HCT116 (cell line): ENCODE data around the gene HYI. TPM values are rescaled to one million over a fixed set of nuclear protein-coding genes. Genes with fewer than 3 reads are reported as not detected.

Source experiments
- ATAC-seq: fragments of 200-7000 bp; cut with Tn5 transposase; 2 replicates; pipeline ENCODE4 v1.9.1; 2020; ENCODE audit warnings: mild to moderate bottlenecking, moderate library complexity
- BruUV-seq: library from RNA; stranded (reverse); fragments of 400-500 nt; replicated peaks from 2 replicates; lab custom pipeline; 2021; lab: Mats Ljungman, UMichigan
- CTCF ChIA-PET: fragments of 300-600 bp; sonication (Branson Sonifier 250); formaldehyde crosslinking; loops from one replicate; lab custom pipeline; 2021; ENCODE audit warnings: antibody characterized with exemption; lab: Charles Lee
- POLR2A ChIA-PET: fragments of 300-600, 350-600 bp; sonication (Branson Sonifier 250); formaldehyde crosslinking; loops from one replicate; lab custom pipeline; 2021; ENCODE audit warnings: antibody characterized with exemption; lab: Charles Lee
- RAD21 ChIA-PET, 2 experiments: fragments of 300-600 bp; sonication (Branson Sonifier 250); formaldehyde crosslinking; loops; one replicate each; lab custom pipeline; 2023; ENCODE audit warnings: low total read pairs in 2 of 2; ENCODE audit not compliant: uncharacterized antibody in 2 of 2, unreplicated experiment in 2 of 2, low non-redundant PET in 1 of 2; lab: Charles Lee
- DNase-seq: peaks from one replicate; pipeline ENCODE4 v3.0.0-alpha.2; 2010; ENCODE audit warnings: low read depth, low spot score
- H2AFZ ChIP-seq: fragments of 200-600 bp; shearing (Covaris generic), sonication (generic); 2 replicates; pipeline ENCODE4 v1.6.1; 2017; ENCODE audit warnings: low read depth, mixed run types, mixed read lengths, antibody characterized with exemption, low read length; ENCODE audit not compliant: poor library complexity, severe bottlenecking
- H3K27ac ChIP-seq: 2 replicates; pipeline ENCODE4 v1.5.1; 2012; ENCODE audit warnings: low read depth, low read length
- H3K27me3 ChIP-seq: fragments of 200-600 bp; sonication (generic); 2 replicates; pipeline ENCODE4 v1.6.1; 2016; ENCODE audit warnings: mixed run types, low read length, mixed read lengths; ENCODE audit not compliant: insufficient read depth
- H3K36me3 ChIP-seq, 2 experiments: fragments of 200-500 bp in 1 of 2; fragments of 200-600 bp in 1 of 2; sonication (Bioruptor generic) in 1 of 2; sonication (generic) in 1 of 2; 2 replicates each; pipeline versions ENCODE4 v1.5.1 to v1.6.1; 2014 to 2016; ENCODE audit warnings: low read length in 2 of 2, inconsistent platforms in 1 of 2, mixed read lengths in 1 of 2, mixed run types in 1 of 2; ENCODE audit not compliant: insufficient read depth in 2 of 2, control insufficient read depth in 1 of 2
- H3K4me1 ChIP-seq, 2 experiments: fragments of 200-600 bp in 1 of 2; sonication (generic) in 1 of 2; 2 replicates each; pipeline versions ENCODE4 v1.5.1 to v1.6.1; 2012 to 2017; ENCODE audit warnings: low read length in 2 of 2, inconsistent platforms in 1 of 2, mild to moderate bottlenecking in 1 of 2, mixed read lengths in 1 of 2, mixed run types in 1 of 2, moderate library complexity in 1 of 2; ENCODE audit not compliant: insufficient read depth in 2 of 2, control insufficient read depth in 1 of 2
- H3K4me2 ChIP-seq: fragments of 200-600 bp; sonication (generic); 2 replicates; pipeline ENCODE4 v1.6.1; 2017; ENCODE audit warnings: mixed run types, low read length, mixed read lengths
- H3K4me3 ChIP-seq, 2 experiments: fragments of 200-600 bp in 1 of 2; sonication (generic) in 1 of 2; replicated peaks in 1 of 2; 2 replicates each; pipeline ENCODE4 v1.5.1; 2011 to 2016; ENCODE audit warnings: low read length in 2 of 2, control low read depth in 1 of 2, low read depth in 1 of 2, mild to moderate bottlenecking in 1 of 2, mixed read lengths in 1 of 2, mixed run types in 1 of 2
- H3K79me2 ChIP-seq: fragments of 200-600 bp; sonication (generic); 2 replicates; pipeline ENCODE4 v1.6.1; 2017; ENCODE audit warnings: mild to moderate bottlenecking, mixed run types, low read length, moderate library complexity, mixed read lengths; ENCODE audit not compliant: insufficient read depth
- H3K9ac ChIP-seq: fragments of 200-600 bp; sonication (generic); 2 replicates; pipeline ENCODE4 v1.6.1; 2016; ENCODE audit warnings: low read length, mixed read lengths
- H3K9me2 ChIP-seq: fragments of 200-600 bp; sonication (generic), shearing (Covaris generic); 2 replicates; pipeline ENCODE4 v1.6.1; 2017; ENCODE audit warnings: mixed run types, mild to moderate bottlenecking, moderate library complexity; ENCODE audit not compliant: insufficient read depth
- H3K9me3 ChIP-seq, 2 experiments: fragments of 200-500 bp in 1 of 2; fragments of 200-600 bp in 1 of 2; sonication (Bioruptor generic) in 1 of 2; sonication (generic) in 1 of 2; 2 replicates each; pipeline ENCODE4 v1.6.1; 2014 to 2017; ENCODE audit warnings: low read length in 2 of 2, mixed read lengths in 2 of 2, inconsistent platforms in 1 of 2, low read depth in 1 of 2, mild to moderate bottlenecking in 1 of 2, mixed run types in 1 of 2, moderate library complexity in 1 of 2; ENCODE audit not compliant: control insufficient read depth in 1 of 2, insufficient read depth in 1 of 2
- H4K20me1 ChIP-seq: fragments of 200-600 bp; sonication (generic), shearing (Covaris generic); 2 replicates; pipeline ENCODE4 v1.6.1; 2017; ENCODE audit warnings: mixed run types, mild to moderate bottlenecking, moderate library complexity; ENCODE audit not compliant: insufficient read depth
- ATF3 ChIP-seq: IDR thresholded peaks from 2 replicates; pipeline ENCODE4 v1.6.1; 2012
- CBX3 ChIP-seq: IDR thresholded peaks from 2 replicates; pipeline ENCODE4 v1.6.1; 2012; ENCODE audit warnings: low read depth
- CEBPB ChIP-seq: IDR thresholded peaks from 2 replicates; pipeline ENCODE4 v1.6.1; 2012; ENCODE audit warnings: low read depth
- TCF7L2 ChIP-seq: IDR thresholded peaks from 2 replicates; pipeline ENCODE4 v1.7.0; 2011; ENCODE audit warnings: borderline replicate concordance, inconsistent platforms; ENCODE audit not compliant: insufficient read depth, insufficient read length; ENCODE audit errors: extremely low read depth
- YY1 ChIP-seq: IDR thresholded peaks from 2 replicates; pipeline ENCODE4 v1.6.1; 2011; ENCODE audit warnings: low read length, low read depth, moderate library complexity, mild to moderate bottlenecking; ENCODE audit not compliant: insufficient replicate concordance; ENCODE audit errors: extremely low read depth
- intact Hi-C: fragments of 100-400 bp; cut with micrococcal nuclease; formaldehyde crosslinking; loops from 2 replicates; pipeline ENCODE4 v1.10.0; 2022
- total RNA-seq: library from RNA; stranded (reverse); gene quantifications from one replicate; pipeline ENCODE4 v1.2.1, GENCODE V29; 2021; ENCODE audit not compliant: unreplicated experiment
- TF ChIP-seq, protein P1 (sequence below), 3 experiments: fragments of 200-600 bp in 1 of 3; sonication (generic) in 1 of 3; IDR thresholded peaks in 2 of 3; conservative IDR thresholded peaks in 1 of 3; 2 replicates each; pipeline ENCODE4 v1.5.1; 2012 to 2017; ENCODE audit warnings: low read depth in 2 of 3, low read length in 2 of 3, antibody characterized with exemption in 1 of 3, borderline replicate concordance in 1 of 3, control low read depth in 1 of 3, mild to moderate bottlenecking in 1 of 3, mixed read lengths in 1 of 3, mixed run types in 1 of 3, moderate library complexity in 1 of 3; ENCODE audit not compliant: insufficient read depth in 1 of 3

The HYI gene
- total RNA-seq, 1 experiment from 2014 or later = 13.9 TPM

- ATAC-seq (no peak), DNase-seq (no peak)
- Histone ChIP-seq H3K9ac (no peak overlapping the region), H2AFZ (no peak overlapping the region), H4K20me1 (no peaks in the 10 kb centered on the region), H3K79me2 (no peaks in the 10 kb centered on the region), H3K4me2 (no peak overlapping the region), H3K27me3 (no peaks in the 10 kb centered on the region), H3K4me3 (no peak overlapping the region), H3K4me1 (peaks cover 0 to 11% of the 10 kb centered on the region in 2 experiments; a peak in 2 of 4 replicates), H3K9me2 (no peaks in the 10 kb centered on the region), H3K27ac (no peak overlapping the region), H3K36me3 (no peaks in the 10 kb centered on the region), H3K9me3 (peaks cover 0 to under 1% of the 10 kb centered on the region in 2 experiments; a peak in 1 of 4 replicates)
- ChIA-PET RAD21 (no interaction called here), POLR2A (no interaction called here), CTCF (interaction anchor here (0.9 kb wide), 1 partner anchor 566 kb away, joined by 3 read pairs; no protein-coding TSS in a partner anchor)
- intact Hi-C loops = no loop called here
- BruUV-seq = no TSS peak
- TF ChIP-seq TCF7L2 = no peak
- no peak for TF ChIP-seq CBX3
- TF ChIP-seq, protein P1, sequence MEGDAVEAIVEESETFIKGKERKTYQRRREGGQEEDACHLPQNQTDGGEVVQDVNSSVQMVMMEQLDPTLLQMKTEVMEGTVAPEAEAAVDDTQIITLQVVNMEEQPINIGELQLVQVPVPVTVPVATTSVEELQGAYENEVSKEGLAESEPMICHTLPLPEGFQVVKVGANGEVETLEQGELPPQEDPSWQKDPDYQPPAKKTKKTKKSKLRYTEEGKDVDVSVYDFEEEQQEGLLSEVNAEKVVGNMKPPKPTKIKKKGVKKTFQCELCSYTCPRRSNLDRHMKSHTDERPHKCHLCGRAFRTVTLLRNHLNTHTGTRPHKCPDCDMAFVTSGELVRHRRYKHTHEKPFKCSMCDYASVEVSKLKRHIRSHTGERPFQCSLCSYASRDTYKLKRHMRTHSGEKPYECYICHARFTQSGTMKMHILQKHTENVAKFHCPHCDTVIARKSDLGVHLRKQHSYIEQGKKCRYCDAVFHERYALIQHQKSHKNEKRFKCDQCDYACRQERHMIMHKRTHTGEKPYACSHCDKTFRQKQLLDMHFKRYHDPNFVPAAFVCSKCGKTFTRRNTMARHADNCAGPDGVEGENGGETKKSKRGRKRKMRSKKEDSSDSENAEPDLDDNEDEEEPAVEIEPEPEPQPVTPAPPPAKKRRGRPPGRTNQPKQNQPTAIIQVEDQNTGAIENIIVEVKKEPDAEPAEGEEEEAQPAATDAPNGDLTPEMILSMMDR (IDR thresholded peaks at IDR 0.05 in 2 of 3, conservative IDR thresholded peaks at IDR 0.05 in 1 of 3; ENCODE audit: borderline replicate concordance in 1 of 3, insufficient read depth in 1 of 3, low read depth in 2 of 3, low read length in 2 of 3) = no peak
- no peak for TF ChIP-seq YY1
- no peak for TF ChIP-seq CEBPB
- no peak for TF ChIP-seq ATF3
Measured at GRCh38 chr1:43482215-43482614, 28.5 kb upstream of the HYI start.
